Liver (tissue), 3 donors: Measurements from ENCODE around the gene DNMBP.

Experiments used
- SP1 ChIP-seq: IDR thresholded peaks from 2 replicates; pipeline ENCODE4 v1.6.1; 2018; ENCODE audit warnings: antibody characterized with exemption, mild to moderate bottlenecking
- TAF1 ChIP-seq: conservative IDR thresholded peaks from 2 replicates; pipeline ENCODE4 v1.6.1; 2016; ENCODE audit warnings: antibody characterized with exemption, mild to moderate bottlenecking
- ZBTB33 ChIP-seq: IDR thresholded peaks from 2 replicates; pipeline ENCODE4 v1.6.1; 2016; ENCODE audit warnings: antibody characterized with exemption
- TF ChIP-seq, protein P1 (sequence below): IDR thresholded peaks from 2 replicates; pipeline ENCODE4 v1.6.1; 2016; ENCODE audit warnings: antibody characterized with exemption, mild to moderate bottlenecking
- TF ChIP-seq, protein P2 (sequence below): fragments of 150-350 bp; IDR thresholded peaks from 2 replicates; pipeline ENCODE4 v1.5.1; 2017; ENCODE audit warnings: improper control_type of control experiment, low read depth, low read length; ENCODE audit not compliant: missing input control
- donor health status: healthy.
- donor health status: healthy.

GRCh38 chr10:99836711-99837110 lies 173.0 kb downstream of the DNMBP start:
- no peak for TF ChIP-seq TAF1
- no peak for TF ChIP-seq ZBTB33
- TF ChIP-seq, protein P1, sequence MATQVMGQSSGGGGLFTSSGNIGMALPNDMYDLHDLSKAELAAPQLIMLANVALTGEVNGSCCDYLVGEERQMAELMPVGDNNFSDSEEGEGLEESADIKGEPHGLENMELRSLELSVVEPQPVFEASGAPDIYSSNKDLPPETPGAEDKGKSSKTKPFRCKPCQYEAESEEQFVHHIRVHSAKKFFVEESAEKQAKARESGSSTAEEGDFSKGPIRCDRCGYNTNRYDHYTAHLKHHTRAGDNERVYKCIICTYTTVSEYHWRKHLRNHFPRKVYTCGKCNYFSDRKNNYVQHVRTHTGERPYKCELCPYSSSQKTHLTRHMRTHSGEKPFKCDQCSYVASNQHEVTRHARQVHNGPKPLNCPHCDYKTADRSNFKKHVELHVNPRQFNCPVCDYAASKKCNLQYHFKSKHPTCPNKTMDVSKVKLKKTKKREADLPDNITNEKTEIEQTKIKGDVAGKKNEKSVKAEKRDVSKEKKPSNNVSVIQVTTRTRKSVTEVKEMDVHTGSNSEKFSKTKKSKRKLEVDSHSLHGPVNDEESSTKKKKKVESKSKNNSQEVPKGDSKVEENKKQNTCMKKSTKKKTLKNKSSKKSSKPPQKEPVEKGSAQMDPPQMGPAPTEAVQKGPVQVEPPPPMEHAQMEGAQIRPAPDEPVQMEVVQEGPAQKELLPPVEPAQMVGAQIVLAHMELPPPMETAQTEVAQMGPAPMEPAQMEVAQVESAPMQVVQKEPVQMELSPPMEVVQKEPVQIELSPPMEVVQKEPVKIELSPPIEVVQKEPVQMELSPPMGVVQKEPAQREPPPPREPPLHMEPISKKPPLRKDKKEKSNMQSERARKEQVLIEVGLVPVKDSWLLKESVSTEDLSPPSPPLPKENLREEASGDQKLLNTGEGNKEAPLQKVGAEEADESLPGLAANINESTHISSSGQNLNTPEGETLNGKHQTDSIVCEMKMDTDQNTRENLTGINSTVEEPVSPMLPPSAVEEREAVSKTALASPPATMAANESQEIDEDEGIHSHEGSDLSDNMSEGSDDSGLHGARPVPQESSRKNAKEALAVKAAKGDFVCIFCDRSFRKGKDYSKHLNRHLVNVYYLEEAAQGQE: no peak
- TF ChIP-seq SP1: no peak
- TF ChIP-seq, protein P2, sequence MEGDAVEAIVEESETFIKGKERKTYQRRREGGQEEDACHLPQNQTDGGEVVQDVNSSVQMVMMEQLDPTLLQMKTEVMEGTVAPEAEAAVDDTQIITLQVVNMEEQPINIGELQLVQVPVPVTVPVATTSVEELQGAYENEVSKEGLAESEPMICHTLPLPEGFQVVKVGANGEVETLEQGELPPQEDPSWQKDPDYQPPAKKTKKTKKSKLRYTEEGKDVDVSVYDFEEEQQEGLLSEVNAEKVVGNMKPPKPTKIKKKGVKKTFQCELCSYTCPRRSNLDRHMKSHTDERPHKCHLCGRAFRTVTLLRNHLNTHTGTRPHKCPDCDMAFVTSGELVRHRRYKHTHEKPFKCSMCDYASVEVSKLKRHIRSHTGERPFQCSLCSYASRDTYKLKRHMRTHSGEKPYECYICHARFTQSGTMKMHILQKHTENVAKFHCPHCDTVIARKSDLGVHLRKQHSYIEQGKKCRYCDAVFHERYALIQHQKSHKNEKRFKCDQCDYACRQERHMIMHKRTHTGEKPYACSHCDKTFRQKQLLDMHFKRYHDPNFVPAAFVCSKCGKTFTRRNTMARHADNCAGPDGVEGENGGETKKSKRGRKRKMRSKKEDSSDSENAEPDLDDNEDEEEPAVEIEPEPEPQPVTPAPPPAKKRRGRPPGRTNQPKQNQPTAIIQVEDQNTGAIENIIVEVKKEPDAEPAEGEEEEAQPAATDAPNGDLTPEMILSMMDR: no peak
